Epithelial cell of proximal tubule (primary cell): ENCODE results near the gene NDUFA13. TPM values are rescaled to one million over a fixed set of nuclear protein-coding genes. Genes with fewer than 3 reads are reported as not detected.

Experiments used
- DNase-seq: peaks from one replicate; pipeline ENCODE4 v3.0.0-alpha.2; 2011; ENCODE audit warnings: low read depth
- H3K4me3 ChIP-seq: 2 replicates; pipeline ENCODE4 v1.5.1; 2011; ENCODE audit warnings: low read depth, mild to moderate bottlenecking, low read length
- CTCF ChIP-seq: conservative IDR thresholded peaks from 2 replicates; pipeline ENCODE4 v1.5.1; 2012; ENCODE audit warnings: low read depth, mild to moderate bottlenecking, low read length
- total RNA-seq: library from RNA; depleted of rRNA; stranded (reverse); fragments of >200 nt; gene quantifications from 2 replicates; pipeline ENCODE4 v1.2.3, GENCODE V29; 2015

Gene NDUFA13
- total RNA-seq, 1 donor from 2014 or later: 166 TPM

- DNase-seq: no peak
- TF ChIP-seq CTCF: no peak
- no peak overlapping the region for H3K4me3 ChIP-seq
Observed at GRCh38 chr19:19534556-19535265, 18.7 kb downstream of the NDUFA13 start.

GRCh38 chr19:19535311-19536191 lies 19.5 kb downstream of the NDUFA13 start:
- DNase-seq: no peak
- H3K4me3 ChIP-seq: no peak overlapping the region
- TF ChIP-seq CTCF: no peak

GRCh38 chr19:19537075-19538048 lies 21.3 kb downstream of the NDUFA13 start:
- TF ChIP-seq CTCF: no peak
- no peak for DNase-seq
- peak overlapping the region; percentile 21 for H3K4me3 ChIP-seq

GRCh38 chr19:19538061-19538784 lies 22.2 kb downstream of the NDUFA13 start, which contains the start of gene CILP2:
Gene CILP2 (plus strand): TSS chr19:19538265. CDS start chr19:19538350, 85 bp downstream.
- DNase-seq: no peak
- TF ChIP-seq CTCF: no peak
- H3K4me3 ChIP-seq: peak within 1 kb of the TSS; percentile 21

- DNase-seq: no peak
- H3K4me3 ChIP-seq: no peak overlapping the region
Observed at GRCh38 chr19:19538785-19539166, 22.8 kb downstream of the NDUFA13 start.

More at GRCh38 chr19:19538785-19539166, 22.8 kb downstream of the NDUFA13 start:
- TF ChIP-seq CTCF: no peak
